ENCODE measurements around the gene ZNF2. TPM values are rescaled to one million over a fixed set of nuclear protein-coding genes. Genes with fewer than 3 reads are reported as not detected.

The ZNF2 gene
- total and polyA plus RNA-seq, 9 donors = 3.1 to 7.9 (median 4.6) TPM

DNA sequence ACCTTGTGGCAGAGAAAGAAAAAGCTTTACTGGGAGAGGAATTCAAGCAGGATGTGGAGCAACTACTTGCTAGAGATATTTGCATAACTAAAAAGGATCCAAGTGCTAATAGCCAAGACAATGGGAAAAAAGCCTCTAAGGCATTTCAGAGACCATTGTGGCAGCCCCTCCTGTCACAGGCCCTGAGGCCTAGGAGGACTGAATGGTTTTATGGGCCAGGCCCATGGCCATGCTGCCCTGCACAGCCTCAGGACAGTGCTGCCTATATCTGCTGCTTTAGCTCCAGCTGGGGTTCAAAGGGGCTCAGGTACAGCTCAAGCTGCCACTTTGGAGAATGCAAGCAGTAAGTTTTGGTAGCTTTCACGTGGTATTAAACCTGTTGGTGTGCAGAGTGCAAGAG lies 26.9 kb upstream of the ZNF2 start:
- Histone ChIP-seq H3K4me1 (ENCODE audit: insufficient read depth) (no peaks in the 10 kb centered on the region), H3K36me3 (no peaks in the 10 kb centered on the region), H3K4me3 (no peak overlapping the region), H3K27me3 (no peaks in the 10 kb centered on the region), H3K27ac (no peak overlapping the region), H3K9me3 (peaks cover 0 to 2% of the 10 kb centered on the region in 2 donors)
- intact Hi-C loops (cut with DNase I) = no loop called here
- 74 to 92% (median 90%) methylated on average over 1 of the region's 1 CpG for WGBS, 3 donors
- DNase-seq = no peak
- TF ChIP-seq EP300 (IDR thresholded peaks at IDR 0.05) (no peak), POLR2A (IDR thresholded peaks at IDR 0.05) (no peak)
- TF ChIP-seq, protein P1, sequence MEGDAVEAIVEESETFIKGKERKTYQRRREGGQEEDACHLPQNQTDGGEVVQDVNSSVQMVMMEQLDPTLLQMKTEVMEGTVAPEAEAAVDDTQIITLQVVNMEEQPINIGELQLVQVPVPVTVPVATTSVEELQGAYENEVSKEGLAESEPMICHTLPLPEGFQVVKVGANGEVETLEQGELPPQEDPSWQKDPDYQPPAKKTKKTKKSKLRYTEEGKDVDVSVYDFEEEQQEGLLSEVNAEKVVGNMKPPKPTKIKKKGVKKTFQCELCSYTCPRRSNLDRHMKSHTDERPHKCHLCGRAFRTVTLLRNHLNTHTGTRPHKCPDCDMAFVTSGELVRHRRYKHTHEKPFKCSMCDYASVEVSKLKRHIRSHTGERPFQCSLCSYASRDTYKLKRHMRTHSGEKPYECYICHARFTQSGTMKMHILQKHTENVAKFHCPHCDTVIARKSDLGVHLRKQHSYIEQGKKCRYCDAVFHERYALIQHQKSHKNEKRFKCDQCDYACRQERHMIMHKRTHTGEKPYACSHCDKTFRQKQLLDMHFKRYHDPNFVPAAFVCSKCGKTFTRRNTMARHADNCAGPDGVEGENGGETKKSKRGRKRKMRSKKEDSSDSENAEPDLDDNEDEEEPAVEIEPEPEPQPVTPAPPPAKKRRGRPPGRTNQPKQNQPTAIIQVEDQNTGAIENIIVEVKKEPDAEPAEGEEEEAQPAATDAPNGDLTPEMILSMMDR (IDR thresholded peaks at IDR 0.05) = no peak

DNA sequence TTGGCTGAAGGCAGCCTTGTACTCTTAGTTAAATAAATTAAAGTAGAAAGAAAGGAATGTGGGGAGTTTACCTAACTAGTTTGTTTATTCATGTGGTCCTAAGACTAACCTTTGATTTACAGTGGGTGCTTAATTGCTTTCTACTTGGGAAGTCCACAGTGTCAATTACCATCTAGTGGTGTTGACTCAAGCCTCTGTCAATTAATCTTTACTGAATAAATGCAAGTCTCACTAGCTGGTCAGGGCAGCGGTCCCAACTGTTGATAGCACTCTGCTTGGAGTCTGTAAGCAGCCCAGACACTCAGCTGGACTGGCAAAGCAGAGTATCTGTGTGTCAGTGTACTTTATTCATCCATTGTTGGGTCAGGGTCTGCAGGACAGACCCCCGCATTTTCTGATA lies 21.8 kb upstream of the ZNF2 start:
- H3K4me3 ChIP-seq = no peak overlapping the region
- no peaks in the 10 kb centered on the region for H3K27me3 ChIP-seq
- no peak overlapping the region for H3K27ac ChIP-seq
- H3K4me1 ChIP-seq (ENCODE audit: insufficient read depth) = no peaks in the 10 kb centered on the region
- peaks cover 0 to 31% of the 10 kb centered on the region in 2 donors for H3K9me3 ChIP-seq
- TF ChIP-seq POLR2A (IDR thresholded peaks at IDR 0.05) (no peak), EP300 (IDR thresholded peaks at IDR 0.05) (no peak)
- TF ChIP-seq, protein P1 (IDR thresholded peaks at IDR 0.05) = no peak
- DNase-seq = no peak
- no peaks in the 10 kb centered on the region for H3K36me3 ChIP-seq
- intact Hi-C loops (cut with DNase I) = no loop called here
- WGBS, 3 donors = 97 to 100% (median 100%) methylated on average over 2 of the region's 2 CpGs

DNA sequence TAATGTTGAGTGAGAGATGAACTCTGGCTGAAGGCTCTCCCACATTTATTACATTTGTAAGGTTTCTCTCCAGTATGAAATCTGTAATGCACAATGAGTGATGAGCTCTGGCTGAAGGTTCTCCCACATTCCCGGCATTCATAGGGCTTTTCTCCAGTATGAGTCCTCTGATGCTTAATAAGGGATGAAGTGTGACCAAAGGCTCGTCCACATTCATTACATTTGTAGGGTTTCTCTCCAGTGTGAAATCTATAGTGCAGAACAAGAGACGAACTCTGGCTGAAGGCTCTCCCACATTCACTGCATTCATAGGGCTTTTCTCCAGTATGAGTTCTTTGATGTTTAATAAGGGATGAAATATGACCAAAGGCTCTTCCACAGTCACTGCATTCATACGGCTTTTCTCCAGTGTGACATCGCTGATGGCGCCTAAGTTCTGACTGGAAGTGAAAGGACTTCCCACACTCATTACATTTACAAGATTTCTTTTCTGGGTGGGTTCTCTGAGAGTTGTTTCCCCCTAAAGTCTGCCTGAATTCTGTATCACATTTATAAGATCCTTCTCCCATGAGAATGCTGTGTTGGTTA lies 16.1 kb upstream of the ZNF2 start:
- no peak for DNase-seq
- WGBS, 3 donors = 95 to 98% (median 96%) methylated on average over 6 of the region's 6 CpGs
- Histone ChIP-seq H3K4me3 (no peak overlapping the region), H3K36me3 (peaks cover 5% of the 10 kb centered on the region), H3K9me3 (peaks cover 6 to 54% of the 10 kb centered on the region in 2 donors), H3K27me3 (no peaks in the 10 kb centered on the region), H3K4me1 (ENCODE audit: insufficient read depth) (no peaks in the 10 kb centered on the region), H3K27ac (no peak overlapping the region)
- intact Hi-C loops (cut with DNase I) = no loop called here
- TF ChIP-seq EP300 (IDR thresholded peaks at IDR 0.05) (no peak), POLR2A (IDR thresholded peaks at IDR 0.05) (no peak)
- TF ChIP-seq, protein P1 (IDR thresholded peaks at IDR 0.05) = no peak

DNA sequence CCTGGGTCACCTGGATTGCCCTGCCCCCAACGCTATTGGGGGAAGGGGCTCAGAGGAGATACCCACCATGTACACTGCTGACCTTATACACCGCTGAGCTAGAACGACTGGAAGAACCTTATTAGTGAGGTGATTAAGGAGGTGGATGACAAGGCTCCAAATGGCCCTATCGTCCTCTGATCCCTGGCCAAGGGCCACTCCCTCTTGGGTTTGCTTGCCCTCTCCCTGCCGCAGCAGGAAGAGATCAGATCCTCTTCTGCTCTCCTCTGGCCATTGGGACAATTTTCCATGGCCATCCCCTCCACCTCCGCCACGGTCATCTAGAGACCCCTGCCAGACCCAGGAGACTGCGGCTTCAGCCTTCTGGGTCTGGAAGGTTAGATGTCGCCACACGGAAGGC lies 7.2 kb upstream of the ZNF2 start:
- Histone ChIP-seq H3K4me1 (ENCODE audit: insufficient read depth) (peaks cover 6% of the 10 kb centered on the region), H3K9me3 (no peaks in the 10 kb centered on the region), H3K36me3 (no peaks in the 10 kb centered on the region), H3K27me3 (no peaks in the 10 kb centered on the region), H3K4me3 (peak overlapping the region; percentile 73), H3K27ac (no peak overlapping the region)
- no peak for TF ChIP-seq EP300 (IDR thresholded peaks at IDR 0.05)
- TF ChIP-seq, protein P1 (IDR thresholded peaks at IDR 0.05) = no peak
- no peak for TF ChIP-seq POLR2A (IDR thresholded peaks at IDR 0.05)
- WGBS, 3 donors = 45 to 64% (median 52%) methylated on average over 10 of the region's 10 CpGs
- intact Hi-C loops (cut with DNase I) = no loop called here
- peak in 1 of 5 donors; percentile 35 for DNase-seq
